ENCODE measurements around the gene NCR2.

Gene NCR2

DNA sequence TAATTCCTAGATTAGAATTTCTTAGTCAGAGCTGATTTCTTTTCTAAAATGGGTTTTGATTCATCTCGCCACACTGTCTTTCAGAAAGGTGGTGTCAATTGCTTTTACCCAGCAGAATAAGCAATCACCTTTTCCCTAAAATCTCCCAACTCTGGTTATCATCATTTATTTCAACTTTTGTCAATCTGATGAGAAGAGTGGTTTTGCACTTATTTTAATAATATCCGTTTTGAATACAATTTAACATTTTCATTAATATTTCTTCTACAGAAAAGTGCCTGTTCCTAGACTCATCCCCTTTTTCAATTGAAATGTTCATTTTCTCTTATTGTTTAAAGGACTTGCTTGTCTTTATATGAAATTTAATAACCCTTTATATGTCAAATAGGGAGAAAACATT, 8.2 kb upstream of the NCR2 start:
- intact Hi-C loops (cut with DNase I) = no loop called here
- no peak for DNase-seq

DNA sequence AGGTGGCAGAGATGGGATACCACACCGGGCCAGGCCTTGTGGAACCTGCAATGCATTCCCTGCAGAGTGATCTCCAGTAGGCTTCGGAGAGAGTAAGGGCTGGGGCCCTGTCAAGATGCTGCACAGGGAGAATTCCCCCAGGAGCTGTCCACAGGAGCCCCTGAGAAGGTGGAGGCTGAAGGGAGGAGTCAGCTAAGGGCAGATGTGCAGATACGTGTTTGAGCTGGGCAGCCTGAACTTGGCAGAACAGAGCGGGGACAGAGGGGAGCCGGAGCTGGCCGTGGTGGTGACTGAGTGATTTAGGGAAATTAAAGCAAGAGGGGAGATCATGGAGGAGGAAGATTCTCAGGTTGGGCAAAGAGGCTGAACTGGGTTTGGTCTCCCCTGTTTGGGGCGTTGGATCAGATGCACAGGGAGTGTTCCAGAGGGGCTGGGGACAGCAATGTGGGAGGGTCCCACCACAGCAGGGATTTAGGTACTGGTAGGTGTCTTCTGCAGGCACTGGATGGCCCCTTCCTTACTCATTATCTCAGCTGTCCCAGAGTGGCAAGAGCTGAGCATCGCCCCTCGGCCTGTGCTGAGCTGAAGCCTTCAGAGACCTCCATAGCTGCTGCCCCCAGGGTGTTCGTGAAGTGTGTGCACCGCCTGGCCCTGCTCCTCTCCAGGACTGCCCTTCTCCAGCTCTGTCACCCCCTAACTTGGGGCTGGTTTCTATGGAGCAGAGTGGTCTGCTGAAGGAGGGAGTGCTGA, 3.8 kb upstream of the NCR2 start:
- DNase-seq = peak in 1 of 10 donors; percentile 55
- intact Hi-C loops (cut with DNase I) = no loop called here

DNA sequence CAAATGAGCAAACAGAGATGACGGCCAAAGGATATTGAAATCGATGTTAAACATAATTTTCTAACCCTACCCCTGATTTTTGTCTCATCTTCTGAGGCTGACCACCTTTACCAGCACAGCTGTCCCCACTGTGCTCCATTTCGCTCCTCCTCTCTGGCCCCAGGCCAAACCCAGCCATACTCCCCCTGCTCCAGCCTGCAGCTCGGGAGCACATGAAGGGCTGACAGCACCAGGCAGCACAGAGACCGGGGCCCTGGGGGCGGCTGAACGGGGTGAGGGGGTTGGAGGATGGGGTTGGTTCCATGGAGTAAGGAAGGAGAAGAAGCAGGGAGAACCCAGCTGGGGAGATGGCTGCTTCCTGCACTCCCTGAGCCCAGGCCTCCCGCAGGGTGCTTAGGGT, 3.2 kb upstream of the NCR2 start:
- intact Hi-C loops (cut with DNase I) = no loop called here
- no peak for DNase-seq

DNA sequence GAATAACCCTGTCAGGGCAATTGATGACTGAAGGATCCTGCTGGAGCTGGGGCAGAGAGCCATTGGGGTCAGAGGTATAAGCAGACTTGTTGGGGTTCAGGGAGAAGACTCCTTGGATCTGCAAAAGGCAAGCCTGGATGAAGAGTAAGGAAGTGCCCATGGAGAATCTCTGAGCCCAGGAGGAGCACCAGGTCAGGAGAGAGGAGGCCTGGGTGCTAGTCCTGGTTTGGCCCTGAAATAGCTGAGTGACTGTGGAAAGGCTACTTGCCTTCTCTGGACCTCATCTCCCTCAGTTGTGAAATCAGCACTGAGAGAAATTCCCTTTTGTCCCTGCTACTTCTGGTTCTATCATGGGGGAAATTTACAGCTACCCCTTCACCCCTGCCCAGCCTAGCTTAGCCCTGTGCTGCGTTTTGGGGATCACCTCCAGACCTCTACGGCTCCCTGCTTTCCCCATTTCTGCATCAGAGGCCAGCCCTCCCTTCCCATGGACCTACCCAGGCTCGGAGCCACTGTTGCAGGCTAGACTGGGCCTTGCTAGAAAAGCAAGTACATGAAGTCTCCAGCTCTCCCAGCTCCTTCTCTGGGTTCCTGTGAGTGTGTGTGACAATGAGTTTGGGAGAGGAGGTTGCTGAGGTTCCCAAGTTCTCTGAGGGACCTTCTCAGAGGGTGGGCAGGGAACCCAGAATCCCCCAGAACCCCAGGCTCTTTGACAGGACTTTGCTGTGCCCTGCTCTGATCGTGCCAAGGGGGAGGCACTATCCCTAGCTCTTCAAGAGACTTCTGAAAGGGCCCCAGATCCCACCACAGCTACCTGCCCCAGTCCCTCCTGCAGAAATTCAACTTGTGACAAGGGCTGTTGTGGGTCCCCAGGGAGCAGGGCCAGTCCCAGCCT, 2.3 kb upstream of the NCR2 start:
- DNase-seq = no peak
- intact Hi-C loops (cut with DNase I) = no loop called here

DNA sequence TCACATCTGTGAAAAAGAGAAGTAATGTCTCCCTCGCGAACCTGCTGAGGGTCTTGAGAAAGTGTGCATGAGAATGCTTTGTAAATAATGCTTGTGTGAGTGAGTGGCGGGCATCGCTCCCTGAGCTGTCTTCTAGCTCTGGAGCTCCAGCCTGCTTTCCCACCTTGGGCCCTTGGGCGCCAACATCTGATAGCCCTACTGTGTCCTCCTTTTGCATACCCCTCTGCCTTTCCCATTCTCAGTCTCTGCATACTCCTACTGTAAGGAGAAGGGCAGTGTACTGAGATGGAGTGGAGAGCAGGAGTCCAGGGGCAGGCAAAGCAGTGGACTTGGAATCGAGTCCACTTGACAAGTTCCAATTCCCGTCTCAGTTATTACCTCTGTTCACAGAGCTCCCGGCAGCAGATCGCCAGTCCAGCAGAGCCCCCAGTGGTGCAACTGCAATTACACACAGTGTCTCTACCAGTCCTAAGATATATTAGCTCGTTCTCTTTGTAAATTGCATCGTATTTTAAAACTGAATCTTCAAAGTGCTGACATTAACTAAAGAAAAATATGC, 847 bp upstream of the NCR2 start:
- intact Hi-C loops (cut with DNase I) = no loop called here
- peak in 1 of 10 donors; percentile 60 for DNase-seq

DNA sequence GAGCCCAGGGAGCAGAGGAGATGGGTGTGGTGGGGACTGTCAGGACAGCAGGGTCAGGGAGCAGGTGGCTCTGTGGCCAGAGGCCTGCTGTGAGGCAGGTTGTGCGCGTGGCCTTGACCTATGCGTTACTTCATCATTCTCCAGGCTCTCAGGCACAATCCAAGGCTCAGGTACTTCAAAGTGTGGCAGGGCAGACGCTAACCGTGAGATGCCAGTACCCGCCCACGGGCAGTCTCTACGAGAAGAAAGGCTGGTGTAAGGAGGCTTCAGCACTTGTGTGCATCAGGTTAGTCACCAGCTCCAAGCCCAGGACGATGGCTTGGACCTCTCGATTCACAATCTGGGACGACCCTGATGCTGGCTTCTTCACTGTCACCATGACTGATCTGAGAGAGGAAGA, 535 bp downstream of the NCR2 start:
- intact Hi-C loops (cut with DNase I) = no loop called here
- DNase-seq = peak in 1 of 10 donors; percentile 54

DNA sequence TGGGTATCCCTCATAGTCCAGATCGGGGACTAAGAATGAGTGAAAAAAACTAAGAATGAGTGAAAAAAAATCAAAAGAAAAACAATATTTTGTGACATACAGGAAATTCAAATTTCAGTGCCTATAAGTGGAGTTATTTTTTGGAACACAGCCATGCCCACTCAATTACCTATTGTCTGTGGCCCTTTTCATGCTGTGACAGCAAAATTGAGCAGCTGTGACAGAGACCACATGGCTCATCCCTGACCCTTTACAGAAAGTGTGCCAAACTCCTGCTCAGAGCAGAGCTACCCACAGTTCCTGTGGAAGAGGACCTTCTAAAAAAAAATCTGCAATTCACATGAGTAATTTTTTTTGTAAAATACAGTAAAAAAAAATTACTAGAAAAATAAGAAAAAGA, 1.4 kb downstream of the NCR2 start:
- no peak for DNase-seq
- intact Hi-C loops (cut with DNase I) = no loop called here

DNA sequence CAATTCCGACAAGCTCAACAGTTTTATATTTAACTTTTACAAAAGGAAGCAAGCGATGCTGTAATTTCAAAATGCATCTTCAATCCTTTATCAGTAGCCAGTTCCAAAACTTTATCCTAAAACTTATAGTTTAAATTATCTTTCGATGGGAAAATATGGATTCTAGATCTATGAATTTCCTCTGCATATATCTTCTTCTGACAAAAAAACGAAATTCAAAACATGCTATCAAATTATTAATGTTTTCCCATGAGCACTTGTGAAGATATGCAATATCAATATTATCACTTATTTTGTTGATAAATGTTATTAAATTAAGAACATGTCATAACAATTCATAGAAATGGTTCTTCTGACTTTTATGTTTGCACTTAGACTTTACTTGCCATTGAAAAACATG, 2.3 kb downstream of the NCR2 start:
- intact Hi-C loops (cut with DNase I) = no loop called here
- no peak for DNase-seq

DNA sequence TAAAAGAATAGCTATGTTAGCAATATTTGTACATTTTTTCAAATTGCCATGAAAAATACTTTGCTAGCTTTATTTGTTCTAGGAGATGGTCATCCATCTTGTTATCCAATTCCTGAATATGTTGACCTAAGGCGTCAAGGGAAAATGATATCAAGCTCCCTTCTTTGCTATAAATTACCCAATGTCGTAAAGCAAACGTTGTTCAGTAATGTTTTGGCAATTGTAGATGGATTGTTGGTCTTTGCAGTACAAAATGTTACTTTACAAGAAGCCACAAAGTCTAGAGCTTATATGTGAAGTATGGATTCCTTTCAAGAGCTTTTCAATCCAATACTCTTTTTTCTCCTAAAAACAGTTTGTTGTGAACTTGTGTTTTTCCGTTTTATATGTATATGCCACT, 3.3 kb downstream of the NCR2 start:
- intact Hi-C loops (cut with DNase I) = no loop called here
- no peak for DNase-seq

DNA sequence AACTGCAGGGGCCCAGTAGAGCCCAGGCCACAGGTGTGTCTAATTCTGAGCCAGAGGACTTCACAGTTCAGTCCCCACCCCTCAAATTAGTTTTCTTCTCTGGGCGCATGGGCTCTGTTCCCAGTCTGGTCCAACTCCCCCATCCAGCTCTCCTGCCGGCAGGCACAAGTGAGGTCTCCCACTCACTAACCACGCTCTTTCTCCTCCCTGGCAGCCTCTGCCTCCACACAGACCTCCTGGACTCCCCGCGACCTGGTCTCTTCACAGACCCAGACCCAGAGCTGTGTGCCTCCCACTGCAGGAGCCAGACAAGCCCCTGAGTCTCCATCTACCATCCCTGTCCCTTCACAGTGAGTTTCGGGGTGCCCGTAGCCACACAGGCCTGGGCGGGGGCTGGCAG, 6.2 kb downstream of the NCR2 start:
- peak in 1 of 10 donors; percentile 63 for DNase-seq
- intact Hi-C loops (cut with DNase I) = no loop called here

DNA sequence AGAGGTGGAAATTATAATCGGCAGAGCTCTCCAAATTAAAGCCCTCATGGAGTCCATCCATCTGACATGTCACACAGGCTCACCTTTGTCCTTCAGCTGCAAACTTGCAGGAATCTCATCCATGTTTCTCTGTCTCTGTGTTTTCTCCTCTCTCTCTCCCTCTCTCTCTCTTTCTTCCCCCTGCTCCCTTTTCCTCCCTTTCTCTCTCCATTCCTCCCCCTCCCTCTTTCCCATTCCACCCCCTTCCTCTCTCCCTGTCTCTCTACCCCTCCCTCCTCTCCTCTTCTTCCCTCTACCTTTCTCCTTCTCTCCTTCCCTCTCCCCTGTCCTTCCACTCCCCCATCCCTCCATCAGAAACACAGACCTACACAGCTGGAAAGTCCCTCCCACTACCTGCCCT, 6.8 kb downstream of the NCR2 start:
- intact Hi-C loops (cut with DNase I) = no loop called here
- no peak for DNase-seq

DNA sequence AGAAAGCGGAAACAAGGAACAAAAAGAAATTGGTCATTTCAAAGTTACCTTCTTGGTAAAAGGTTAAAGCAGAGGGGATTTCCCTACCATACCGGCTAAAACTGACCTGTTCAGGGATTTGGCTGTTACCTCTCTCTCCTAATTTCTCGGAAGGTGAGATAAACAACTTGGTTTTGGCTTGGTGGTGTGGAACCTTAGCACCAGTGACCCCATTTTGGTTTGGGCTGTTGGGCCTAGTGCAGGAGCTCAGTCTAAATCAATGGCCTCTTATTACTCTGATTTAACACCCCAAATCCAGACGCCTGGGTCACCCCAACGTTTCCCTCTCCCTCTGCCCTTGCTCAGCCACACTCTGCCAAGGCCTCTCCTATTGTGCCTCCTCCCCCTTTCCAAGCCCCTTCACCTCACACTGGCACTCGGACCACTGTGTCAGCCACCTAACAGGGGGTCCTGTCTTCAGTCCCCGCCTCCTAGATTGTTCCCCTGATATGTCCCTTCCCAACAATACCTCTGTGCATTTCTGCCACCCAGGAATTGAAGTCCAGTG, 8.3 kb downstream of the NCR2 start:
- peak in 1 of 10 donors; percentile 74 for DNase-seq
- intact Hi-C loops (cut with DNase I) = no loop called here

DNA sequence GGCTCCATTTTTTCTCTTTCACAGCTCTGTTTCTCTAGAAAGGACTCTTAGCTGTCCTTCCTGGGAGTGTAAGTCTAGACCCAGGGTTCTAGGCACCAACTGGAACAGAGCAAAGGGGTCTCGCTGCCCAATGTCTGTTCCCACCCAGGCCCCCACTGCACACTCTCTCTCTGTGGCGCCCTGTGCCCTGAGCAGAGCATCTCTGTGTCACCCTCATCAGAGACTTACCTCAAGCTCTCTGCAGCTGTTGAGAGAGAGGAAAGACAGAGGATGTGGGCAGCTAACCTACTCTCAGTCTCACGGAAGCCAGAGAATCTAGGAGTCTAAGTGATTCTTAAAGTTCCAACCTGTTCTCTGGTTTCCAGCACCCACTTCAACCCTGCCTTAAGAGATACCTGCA, 9.5 kb downstream of the NCR2 start:
- no peak for DNase-seq
- intact Hi-C loops (cut with DNase I) = no loop called here

DNA sequence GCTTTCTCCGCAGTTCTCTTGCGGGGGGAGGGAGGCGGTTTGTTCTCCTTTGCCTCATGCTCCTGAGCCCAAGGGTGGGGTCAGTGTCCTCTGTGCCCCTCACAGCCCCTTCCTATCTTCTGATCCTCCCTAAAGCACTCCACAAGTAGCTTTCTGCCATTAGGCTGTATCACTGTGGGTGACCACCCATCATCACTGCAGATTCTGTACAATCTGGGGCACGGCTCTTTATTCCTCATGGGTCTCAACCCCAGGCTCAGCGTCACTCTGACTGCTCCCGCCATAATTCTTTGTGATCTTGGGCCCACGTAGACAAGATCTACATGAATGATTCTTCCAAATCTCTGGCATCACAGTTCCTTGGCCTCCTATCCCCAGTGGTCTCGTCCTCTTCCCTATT, 10.5 kb downstream of the NCR2 start:
- intact Hi-C loops (cut with DNase I) = no loop called here

DNA sequence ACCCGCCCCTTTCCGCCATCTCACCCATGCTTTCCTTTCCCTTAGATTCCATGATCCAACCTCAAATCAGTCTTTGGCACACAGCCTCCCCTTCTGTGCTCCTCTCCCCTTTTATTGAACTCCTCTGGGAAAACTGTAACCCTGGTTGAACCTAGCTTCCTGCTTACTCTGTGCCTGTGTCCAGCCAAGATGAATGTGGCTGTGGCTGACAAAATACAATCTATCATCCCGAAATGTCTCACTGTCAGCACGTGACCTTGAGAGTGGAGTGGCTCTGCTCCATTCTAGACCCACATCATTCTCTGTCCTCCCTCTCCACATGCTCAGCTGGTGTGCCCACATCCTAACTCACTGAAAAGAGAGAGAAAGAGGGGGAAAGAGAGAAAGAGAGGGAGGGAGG, 11.0 kb downstream of the NCR2 start:
- DNase-seq = no peak
- intact Hi-C loops (cut with DNase I) = no loop called here

More for the DNA sequence above, 10.5 kb downstream of the NCR2 start:
- DNase-seq = no peak

DNA sequence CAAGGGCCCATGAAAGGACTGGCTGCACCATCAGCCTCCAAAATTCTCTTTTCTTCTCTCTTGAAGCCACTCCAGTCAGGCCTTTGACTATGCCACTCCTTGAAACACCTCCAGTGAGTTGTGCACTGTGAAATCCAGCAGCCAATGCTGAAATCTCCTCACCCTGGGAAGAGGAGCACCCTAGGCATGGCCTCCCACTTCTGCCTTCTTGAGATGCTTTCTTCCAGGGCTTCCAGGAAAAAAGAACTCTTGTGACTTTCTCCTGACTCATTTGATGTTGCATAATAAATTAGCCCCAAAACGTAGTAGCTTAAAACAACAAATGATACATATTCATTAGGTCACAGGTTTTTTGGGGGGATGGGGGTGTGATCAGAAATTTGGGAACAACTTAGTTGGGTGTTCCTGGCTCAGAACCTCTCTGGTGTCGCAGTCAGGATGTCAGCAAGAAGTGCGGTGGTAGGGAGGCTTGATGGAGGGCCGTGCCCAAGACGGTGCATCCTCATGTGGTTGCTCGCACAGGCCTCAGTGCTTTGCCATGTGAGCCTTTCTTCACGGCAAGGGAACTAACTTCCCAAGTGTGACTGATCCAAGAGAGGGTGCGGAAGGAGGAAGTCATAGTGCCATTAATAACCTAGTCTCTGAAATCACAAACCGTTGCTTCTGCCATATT, 12.1 kb downstream of the NCR2 start:
- intact Hi-C loops (cut with DNase I) = no loop called here
- DNase-seq = no peak

DNA sequence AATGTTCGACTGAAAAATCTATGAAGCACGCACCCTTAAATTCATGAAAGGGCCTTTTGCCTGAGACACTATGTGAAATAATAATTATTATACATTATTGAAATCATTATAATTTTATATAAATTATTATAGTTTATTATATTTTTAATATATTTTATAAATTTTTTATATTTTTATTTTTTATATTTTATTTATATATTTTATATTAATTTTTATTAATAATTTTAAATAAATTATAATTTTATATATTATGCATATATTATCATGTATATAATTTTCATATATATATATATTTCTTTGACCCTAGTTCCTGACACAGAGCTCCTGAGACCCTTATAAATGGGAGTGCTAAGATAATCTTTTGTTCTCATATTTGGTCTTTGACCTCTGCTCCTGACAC, 13.5 kb downstream of the NCR2 start:
- no peak for DNase-seq

DNA sequence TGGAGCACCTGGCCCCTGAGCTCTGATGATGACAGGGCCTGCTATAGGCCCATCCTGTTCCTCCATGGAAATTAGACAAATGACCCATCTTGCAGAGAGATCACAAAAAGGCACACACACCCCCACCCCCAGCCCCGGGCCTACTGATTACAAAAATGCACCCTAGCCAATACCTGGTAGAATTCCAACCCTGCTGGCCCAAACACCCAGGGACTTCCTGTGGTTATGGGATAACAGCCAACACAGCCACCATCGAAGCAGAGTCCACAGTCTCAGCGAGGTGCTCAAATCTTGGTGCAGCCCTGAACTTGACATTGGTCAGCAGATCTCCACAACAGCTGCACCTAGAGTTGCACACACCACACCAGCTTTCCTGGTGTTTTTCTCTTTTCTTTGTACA, 17.0 kb downstream of the NCR2 start:
- DNase-seq = no peak
- intact Hi-C loops (cut with DNase I) = no loop called here

More for the DNA sequence above, 13.5 kb downstream of the NCR2 start:
- intact Hi-C loops (cut with DNase I) = no loop called here

DNA sequence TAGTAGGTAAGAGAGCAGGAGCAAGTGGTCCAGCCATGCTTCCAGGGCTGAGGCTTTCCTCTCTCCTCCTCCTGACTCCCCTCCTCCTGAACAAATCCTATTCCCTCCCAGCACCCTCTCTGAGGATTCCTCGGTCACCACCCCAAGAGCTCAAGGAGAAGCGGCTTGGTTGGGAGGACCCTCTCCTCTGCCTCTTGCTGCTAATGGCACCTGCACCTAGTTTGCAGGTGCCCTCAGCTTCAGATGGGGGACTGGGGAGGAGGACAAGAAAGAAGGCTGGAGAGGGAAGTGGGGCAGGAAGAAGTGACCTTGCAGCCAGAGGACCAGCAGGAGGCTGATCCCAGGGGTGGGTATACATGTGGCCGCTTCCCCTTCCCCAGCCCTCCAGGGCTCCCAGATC, 17.5 kb downstream of the NCR2 start:
- no peak for DNase-seq
- intact Hi-C loops (cut with DNase I) = no loop called here

DNA sequence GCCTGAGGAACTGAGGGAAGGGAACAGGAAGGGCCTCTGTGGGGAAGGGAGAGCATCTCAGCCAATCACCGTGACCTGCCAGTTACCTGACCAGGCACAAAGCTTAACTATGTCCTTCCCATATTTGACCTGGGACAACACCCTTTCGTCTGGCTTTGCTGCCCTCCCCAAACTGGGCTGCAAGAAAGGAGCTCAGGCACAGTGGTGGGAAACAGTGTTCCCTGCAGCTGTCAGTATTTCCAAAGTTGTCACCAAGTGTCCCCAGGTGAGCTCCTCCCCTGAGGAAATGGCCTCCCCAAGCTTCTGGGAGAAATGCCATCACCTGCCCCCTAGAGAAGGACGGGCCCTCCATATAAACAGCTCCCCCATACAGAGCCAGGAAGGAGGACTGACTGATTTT, 17.9 kb downstream of the NCR2 start:
- intact Hi-C loops (cut with DNase I) = no loop called here
- no peak for DNase-seq

DNA sequence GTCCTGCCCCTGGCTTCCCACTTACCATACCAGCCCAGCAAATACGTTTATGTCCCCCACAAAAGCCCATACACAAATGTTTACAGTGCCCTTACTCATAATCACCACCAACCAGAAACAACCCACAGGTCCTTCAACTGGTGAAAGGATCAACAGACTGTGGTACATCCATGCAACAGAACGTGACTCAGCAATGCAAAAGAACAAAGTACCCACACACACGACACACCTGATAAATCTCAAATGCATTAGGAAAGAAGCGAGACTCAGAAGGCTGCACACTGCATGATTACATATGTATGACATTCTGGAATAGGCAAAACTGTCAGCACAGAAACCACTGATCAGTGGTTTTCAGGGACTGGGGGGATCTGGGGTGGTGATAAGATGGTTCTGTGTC, 20.5 kb downstream of the NCR2 start:
- DNase-seq = no peak
- intact Hi-C loops (cut with DNase I) = no loop called here

All from posterior cingulate gyrus (tissue), 11 donors.